NCI-H1105 treated with DMSO at 0.1 percent for 48 hours (cell line): ENCODE data around the gene C10orf90.

ENCODE experiments used
- DNase-seq: peaks from one replicate; lab custom pipeline; 2025; lab: John Stamatoyannopoulos, UW

The C10orf90 gene

DNA sequence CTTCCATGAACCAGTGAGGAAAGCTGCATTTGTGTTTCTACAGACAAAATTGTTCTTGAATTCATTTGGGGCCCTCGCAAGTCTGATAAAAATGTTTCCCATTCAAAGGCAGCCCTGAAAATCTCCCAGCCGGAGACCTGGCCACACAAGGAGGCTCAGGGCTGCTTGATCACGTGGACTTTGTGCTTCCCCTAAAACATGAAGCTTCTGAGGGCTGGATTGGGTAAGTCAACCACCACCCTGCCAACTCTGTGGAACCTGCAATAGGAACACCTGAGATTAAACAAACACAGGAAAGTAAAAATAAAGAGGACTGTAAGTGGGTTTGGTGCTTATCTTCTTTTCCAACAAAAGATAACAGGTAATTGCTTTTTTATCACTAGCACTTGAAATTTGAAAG lies 133.8 kb downstream of the C10orf90 start:
- no peak for DNase-seq

DNA sequence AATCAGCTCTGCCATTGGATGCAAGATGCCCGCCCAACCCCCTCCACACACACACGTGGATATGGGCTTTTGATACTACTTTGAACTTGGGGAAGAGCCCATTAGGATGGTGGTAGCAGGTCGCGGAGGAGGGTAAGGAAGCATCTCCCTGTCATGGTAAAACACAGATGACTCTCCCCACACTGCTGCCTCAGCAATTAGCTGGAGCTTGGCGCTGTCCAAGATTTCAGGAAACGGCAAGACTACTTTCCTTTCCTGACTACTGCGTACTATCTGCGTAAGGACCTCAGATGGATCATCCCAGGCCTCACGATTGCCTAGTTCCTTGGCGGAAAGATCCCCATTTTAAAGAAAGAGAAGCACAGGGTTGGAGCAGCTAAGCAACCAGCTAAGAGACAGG lies 134.3 kb downstream of the C10orf90 start:
- DNase-seq: no peak

DNA sequence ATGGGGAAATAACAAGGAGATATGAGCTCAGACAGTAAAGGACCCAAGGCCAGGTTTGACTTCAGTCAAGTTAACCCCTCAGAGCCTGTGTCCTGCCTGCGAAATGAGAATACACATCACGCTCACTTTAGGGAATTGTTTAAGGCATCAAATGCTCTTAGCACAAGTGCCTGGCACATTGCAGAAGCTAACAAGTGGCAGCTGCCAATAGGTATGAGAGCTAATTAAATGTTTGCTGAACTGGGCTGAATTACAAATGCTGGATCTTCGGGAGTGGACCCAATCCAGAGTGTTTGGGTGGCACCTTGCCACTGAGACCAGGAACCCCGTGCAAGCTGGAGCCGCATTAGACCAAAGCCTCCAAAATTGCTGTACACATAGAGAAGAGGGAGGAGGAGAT lies 136.8 kb downstream of the C10orf90 start:
- no peak for DNase-seq

DNA sequence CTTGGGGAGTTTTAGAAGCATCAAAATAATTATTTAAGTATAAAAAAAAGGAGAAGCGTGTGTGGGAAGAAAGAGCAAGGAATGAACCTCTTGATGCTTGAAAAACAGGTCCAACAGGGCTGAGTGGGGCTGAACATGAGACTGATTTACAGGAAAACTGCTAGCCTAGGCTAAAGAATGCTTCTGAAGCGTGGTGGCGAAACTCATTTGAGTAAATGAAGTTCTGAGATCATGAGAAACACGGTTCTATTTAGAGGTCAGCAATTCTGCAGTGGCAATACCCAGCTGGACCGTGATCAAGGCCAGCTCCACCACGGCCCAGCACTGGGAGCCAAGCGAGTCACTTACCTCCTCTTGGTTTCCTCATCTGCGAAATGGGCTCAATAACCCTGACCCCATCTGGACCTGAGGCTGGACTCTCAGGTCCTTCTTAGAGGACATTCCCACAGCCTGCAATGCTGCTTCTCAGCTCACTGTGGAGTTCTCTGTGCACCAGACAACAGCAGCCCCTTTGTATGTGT lies 142.1 kb downstream of the C10orf90 start:
- no peak for DNase-seq

DNA sequence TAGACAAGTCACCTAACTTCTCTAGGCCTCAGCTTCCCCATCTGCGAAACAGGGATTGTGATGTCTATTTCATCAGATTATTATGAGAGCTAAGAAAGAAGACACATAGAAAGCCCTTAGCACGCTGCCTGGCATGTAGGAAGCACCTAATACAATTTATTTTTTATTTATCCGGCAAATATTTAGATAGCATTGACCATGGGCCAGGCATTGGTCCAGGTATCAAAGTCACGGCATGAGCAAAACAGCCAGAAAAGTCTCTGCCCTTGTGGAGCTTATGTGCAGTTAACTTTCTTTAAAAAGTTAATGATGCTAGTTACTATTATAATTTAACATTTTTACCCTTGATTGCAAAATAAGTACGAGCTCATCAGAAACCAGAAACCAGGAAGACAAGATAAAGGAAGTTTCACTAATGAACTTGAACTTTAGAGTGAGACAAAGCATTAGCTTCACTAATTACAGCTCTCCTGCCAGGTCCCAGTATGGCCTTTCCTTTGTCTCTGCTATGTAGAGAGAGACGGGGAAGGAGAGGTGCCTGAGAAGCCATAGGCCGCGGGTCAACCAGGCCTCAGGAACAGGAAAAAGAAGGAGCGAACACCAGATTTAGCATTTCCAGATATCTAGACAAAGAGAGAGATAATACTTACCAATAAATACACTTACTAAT lies 142.7 kb downstream of the C10orf90 start:
- no peak for DNase-seq

DNA sequence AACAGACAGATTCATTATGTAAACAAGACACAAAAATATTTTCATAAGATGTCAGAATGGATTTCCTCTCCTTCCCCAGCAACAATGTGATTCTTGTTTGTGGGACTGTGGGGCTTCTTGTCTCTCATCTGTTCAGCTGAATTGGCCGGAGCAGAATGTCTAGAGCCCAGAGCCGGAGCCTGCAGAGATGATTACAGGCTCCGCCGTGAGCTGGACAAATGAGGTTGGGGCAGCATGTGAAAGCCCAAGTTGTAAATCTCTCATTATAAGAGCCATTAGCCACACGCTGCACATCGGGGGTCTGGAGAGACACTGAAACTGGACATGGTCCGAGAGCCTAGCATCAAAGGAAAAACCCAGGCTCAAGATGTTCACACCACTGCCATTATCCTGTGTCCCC lies 145.2 kb downstream of the C10orf90 start:
- no peak for DNase-seq

DNA sequence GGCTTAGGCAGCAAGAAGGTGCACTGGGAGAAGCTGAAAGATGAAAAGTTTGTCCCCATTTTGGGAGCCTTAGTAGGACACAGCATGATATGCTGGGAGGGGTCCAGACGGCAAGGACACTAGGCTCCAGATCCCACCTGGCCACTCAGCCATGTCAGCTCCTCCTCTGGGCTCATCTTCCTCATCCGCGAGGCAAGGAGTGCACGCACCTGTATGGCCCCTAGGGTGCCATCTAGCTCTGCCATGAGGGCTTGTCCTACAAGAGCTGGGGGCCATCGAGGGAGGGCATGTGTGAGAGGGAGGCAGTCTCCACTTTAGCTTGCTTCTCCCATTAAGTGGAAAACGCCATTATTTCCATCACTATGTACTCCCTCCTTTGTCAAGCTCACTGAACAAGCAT lies 146.0 kb downstream of the C10orf90 start:
- no peak for DNase-seq

DNA sequence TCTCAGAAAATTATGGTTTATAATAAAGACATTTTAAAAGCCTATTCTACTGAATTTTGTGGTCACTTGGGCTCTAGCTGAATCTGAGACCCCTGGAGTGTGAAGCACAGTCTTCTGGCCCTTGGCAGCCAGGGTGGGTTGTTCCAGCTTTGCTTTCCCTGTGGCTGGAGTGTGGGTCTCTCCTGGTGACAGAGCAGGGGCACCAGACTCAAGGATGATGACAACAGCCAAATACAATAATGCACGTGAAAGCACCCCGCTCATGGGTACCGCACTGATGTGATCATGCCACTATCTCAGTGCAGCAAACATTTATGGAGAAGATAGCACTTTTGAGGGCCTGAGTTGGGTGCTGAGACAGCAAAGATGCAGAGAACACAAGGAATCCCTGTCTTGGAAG lies 147.4 kb downstream of the C10orf90 start:
- no peak for DNase-seq

DNA sequence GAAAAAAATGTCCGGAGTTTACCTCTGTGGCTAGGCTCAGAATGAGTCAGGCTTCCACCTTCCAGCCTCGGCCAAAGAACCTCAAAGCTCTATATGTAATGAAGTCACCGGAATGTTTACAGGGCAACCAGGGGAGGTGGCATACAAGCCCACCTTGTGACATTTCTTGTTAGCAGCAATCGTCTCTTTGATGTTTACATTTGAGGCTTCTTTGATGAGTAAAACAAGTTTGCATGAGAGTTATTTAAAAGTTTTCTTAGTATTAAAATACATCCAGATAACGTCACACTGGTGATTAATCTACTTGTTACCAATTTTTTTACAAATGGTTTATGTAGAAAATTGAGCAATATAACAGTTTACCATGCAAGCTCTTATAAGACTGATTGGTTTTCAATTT lies 149.1 kb downstream of the C10orf90 start:
- no peak for DNase-seq

DNA sequence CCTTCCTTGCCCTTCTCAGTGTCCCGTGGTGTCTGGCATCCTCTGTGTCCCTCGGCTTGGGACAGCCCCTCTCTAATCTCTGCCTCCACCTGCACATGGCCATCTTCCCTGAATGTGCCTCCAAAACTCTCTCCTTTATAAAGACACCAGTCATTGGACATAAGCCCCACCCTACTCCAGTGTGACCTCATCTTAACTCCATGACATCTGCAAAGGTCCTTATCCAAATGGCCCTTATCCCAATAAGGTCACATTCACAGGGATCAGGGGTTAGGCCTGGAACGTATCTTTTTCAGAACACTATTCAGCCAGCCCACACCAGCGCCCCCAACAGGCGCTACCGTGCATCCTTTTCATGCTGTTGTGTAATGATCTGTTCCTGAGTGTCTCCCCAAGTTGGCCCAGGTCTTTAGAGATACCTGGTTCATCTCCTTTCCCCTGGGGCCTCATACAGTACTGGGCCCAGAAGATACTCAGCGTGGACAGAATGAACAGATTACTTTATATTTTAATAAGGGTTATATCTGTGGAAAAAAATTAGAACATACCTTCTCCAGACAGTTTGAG lies 149.7 kb downstream of the C10orf90 start:
- DNase-seq: no peak

DNA sequence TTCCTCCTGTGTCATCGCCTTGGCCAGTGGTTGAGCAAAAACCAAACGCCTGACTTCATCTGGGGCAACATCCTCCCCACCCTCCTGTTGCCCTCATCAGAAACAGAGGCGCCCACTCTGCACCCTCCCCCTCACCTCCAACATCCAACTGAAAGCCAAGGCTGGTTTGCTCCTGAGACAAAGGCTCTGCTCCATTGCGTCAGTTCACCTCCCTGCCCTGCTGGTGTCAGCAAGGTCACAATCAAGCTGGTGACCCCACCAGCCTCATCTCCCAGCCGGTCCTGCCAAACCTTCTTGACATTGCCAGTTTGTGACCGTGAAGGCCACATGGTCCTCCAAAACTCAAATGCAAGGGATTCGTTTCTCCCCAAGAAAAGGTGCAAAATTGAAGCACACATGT lies 150.5 kb downstream of the C10orf90 start:
- DNase-seq: no peak

DNA sequence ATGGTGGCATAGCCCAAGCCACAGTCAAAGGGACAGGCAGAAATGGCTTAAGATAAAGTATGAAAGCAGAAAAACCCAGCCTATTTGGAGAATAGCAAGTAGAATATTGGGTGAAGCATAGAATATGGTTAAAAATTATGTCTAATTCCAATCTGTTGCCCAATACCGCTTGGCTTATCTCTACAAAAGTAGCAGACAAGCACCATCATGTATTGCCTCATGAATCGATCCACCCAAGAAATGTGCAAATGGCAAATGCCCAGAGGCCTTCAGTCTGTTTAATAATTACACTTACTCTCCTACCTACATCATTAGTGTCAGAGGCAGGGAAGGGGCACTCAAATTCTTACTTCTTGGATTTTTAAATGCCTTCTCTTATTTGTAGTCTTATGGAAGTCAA lies 151.3 kb downstream of the C10orf90 start:
- DNase-seq: no peak

DNA sequence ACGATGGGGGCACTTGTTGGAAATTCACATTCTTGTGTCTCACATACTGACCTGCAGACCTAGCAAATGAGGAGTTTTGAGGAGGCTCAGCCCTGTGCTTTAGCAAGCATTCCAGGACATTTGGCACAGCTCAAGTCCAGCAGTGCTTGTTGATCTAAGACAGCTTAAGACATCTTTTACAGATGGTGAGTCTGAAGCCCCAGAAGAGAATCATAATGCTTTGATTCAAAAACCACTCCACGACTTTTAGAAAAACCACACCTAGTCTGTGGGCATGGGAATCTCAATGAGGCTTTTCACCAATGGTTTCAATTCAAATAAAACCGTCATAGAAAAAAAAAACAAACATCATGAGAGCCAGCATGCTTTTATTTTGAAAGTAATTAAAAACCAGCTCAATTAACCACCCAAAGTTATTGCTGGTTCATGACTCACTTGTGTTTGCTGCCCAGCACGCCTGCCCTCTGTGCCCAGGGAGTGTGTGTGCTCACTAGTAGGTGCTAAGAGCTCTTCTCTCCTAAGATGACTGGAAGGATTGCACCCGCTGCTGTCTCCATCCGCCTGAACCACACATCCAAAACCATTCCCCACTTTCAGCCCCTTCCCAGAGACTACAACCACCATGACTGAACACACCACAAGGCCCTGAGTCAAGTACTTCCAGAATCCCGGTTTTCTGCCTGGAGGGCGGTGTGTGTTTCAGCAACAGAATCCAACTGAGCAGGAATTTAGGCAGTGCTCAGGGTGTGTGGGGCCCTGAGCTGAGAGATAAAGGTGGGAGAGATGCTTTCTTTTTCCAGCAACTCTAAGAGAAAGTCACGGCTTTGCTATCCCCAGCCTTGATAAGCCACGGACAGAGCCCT lies 152.0 kb downstream of the C10orf90 start:
- no peak for DNase-seq

DNA sequence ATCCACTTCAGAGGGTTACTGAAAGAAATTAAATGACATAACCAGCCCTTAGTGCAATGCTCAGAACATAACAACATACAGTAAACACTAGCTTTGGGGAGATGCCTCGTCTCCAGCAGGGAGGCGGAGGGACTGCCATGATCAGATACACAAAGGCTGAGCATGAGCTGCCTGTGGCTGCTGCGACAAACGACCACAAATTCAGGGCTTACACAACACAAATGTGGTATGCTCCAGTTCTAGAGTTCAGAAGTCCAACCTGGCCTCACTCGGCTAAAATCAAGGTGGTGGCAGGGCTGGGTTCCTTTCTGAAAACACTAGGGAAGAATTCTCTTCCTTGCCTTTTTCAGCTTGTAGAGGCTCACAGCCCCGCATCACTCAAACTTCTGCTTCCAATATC lies 154.0 kb downstream of the C10orf90 start:
- no peak for DNase-seq

DNA sequence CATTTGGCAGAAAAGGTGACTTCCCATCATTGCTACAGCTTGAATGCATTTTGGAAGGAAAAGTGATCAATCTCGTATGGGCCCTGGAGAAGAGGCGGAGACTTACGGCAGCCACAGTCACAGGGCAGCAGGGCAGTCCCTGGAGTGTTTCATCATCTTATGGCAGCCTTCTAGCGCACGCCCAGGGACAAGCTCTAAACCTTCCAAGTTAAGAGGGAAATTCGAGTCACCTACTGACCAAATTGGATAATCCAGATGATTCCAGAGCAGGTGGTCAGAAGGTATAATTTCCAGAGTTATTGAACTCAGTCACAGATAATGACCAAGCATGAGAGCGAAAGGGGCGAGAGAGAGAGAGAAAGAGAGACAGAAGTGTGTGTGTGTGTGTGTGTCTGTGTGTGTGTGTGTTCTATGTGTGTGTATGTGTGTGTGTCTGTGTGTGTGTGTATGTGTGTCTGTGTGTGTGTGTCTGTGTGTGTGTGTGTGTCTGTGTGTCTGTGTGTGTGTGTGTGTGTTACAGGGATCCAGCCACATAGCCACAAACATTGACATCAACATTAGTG lies 158.5 kb downstream of the C10orf90 start:
- DNase-seq: no peak

DNA sequence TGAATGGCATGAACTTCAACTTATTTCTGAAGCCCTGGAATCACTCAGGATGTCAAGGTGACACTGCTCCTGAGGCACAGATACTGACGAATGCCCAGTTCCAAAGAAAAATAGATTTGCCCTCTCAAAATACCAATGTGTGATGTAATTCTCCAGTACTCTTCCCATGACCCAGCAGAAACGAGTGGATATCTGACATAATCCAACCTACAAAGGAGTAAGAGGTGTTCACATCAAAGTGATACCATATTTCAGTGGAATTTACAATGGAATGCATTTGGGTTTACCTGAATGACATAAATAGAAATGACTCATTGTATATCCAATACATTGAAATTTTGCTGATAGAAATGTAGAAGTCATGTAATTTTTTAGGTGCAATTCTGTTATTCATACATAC lies 161.3 kb downstream of the C10orf90 start:
- no peak for DNase-seq

DNA sequence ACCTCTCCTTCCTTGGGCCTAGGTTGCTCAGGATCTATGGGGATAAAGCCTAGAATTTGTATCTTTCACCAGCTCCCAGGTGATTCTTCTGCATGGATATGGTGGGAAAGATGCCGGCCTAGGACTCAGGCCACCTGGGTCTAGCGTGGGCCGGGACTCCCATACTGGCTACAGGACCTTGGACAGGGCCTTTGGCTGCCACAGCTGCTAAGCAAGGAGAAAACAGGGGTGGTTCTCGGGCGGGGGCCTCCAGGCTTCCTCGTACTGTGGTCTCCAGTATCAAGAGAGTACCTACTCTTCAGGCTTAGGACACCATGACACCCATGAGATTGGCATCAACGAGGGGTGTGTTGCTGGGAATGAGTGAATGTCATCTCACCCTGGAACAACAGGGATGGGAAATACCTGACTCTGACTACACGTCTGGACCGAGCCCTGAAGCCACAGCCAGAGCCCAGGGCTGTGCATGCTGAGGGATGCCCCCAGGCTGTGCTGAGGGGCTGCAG lies 161.9 kb downstream of the C10orf90 start:
- no peak for DNase-seq

DNA sequence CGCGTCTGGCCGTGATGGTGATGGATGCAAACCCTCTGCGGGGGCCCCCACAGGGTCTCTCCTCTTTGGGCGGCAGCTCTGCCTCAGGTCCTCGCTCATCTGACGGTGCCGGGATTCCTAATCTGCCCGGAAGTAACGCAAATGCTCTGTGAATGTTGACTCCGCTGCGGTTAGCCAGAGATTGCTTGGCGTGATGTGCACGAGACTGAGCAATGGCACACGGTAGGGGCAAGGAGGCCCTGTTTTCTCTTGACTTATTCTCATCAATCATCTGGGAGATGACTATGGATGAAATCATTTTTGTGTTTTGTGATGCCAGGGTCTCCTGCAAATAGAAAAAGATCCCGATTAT lies 165.8 kb downstream of the C10orf90 start:
- no peak for DNase-seq

DNA sequence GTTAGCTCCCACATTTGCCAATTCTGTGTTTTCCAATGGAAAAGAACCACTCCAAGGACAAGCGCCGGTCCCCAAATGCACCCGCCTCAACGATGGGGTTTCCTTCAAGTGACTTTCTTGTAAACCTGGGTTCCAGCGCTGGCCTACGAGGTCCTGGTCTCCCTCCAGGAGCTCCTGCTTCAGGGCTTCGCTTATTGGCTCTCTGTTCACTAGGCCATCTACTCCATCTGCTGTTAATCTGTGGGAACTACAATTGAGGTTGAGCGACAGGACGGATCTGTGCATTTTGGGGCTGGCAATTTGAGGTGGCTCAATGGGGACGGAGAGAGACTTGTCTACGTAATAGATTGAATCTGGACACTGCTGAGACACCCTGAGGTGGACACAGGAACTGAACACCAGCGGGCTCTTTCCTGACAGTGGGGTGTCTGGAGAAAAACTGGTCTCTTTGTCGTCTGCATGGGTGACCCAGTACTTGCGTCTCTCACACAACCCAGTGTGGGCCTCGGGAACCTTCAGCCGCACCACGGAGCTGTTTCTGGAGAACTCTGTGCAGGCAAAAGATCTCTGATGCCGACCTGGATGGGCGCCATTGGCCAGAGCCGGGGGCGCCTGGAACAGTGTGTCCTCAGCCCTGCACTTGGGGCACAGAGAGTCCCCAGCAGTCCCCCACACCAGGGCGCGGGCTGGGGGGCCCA lies 166.3 kb downstream of the C10orf90 start:
- peak; percentile 3 for DNase-seq

DNA sequence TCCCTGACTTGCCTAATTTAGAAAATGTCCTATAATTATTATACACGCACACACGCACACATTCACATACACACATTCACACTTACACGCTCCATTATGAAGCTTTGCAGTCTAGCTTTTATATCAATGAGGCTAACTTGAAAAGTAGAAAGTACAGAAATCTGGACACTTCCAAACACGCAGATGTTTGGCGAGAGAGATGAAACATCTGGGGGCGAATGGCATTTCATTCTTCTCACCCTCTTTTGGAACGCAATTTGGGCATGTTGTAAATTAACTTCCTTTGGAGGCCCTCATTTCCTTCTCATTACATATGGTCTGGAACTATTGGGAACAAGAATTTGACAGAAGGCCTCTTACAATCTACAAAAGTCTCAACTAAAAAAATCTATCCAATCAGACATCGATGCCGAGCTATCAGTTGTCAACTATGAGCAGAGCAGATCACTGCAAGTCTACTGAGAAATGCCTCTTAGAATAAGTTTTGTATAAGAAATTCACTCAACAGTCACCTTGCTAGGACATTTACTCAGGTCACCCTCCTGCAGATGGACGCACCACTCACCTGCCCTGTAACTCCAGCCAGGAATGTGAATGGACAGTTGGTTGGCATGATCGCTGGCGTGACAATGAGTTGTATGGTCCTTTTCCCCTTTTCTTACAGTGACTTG lies 167.0 kb downstream of the C10orf90 start:
- no peak for DNase-seq

DNA sequence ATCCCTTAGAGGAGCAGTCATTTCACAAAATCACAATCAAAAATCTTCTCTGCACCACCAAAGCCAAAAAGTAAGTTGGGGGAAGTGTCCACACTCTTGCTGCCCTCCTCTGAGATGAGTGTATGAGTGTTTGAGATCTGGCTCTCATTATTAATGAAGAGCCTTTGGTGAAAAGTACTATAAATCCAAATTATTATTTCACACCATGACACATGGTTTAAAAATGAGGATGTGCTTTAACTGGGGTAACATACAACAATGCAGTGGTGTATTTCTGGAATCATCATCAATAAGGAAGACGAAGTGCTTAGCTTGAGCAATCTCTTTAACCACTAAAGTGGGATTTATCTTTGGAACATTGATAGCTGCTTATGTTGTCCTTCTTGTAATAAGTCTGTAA lies 168.1 kb downstream of the C10orf90 start:
- DNase-seq: no peak
